ENCODE results near the gene ENOPH1. TPM values are rescaled to one million over a fixed set of nuclear protein-coding genes. Genes with fewer than 3 reads are reported as not detected.
A peak's percentile ranks its signal among the peaks of the same experiment; 100 is the strongest.

The ENOPH1 gene
- total and polyA plus RNA-seq, 2 of the 4 experiments (the other 2 are of a cell fraction): 18.0 to 36.0 TPM

DNA sequence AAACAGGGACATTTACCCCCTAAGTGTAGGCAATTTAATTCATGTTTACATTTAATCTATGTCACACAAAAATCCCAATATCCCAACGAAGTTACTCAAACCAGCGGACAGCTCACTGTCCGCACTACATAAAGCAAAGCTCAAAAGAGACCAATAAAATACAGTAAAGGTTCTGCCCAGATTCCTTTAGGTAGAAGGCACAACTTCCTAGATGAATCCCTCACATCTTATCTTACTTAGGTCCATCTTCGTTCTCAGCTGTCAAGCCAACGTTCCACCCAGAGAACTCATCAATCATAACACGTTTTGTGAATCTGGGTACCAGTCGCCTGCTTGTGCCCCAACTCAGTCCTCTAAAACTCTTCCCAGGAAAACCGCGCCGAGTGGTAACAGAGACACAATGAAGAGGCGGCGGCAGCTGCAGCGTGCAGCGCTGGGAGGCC, 1.8 kb upstream of the ENOPH1 start:
- H4K8ac ChIP-seq (ENCODE audit: low read depth in 2 of 2, low read length in 2 of 2): no peak overlapping the region; a peak in 1 of 4 replicates
- peak overlapping the region; percentile 38; the same call in 1 of the 2 replicates for H3K4ac ChIP-seq (ENCODE audit: low read depth, low read length)
- peak overlapping the region; percentile 92 for H3K4me3 ChIP-seq (ENCODE audit: insufficient read depth, low read depth, low read length)
- H3K4me2 ChIP-seq (ENCODE audit: low read depth, low read length): peak overlapping the region; percentile 98
- H2AFZ ChIP-seq (replicated peaks; ENCODE audit: low read length, poor library complexity): peak overlapping the region; percentile 99
- 0% methylated on average over 4 of the region's 14 CpGs; no CpG with 5 or more reads in 1 of the 2 experiments for WGBS, 2 experiments (ENCODE audit: extremely low coverage in 2 of 2, insufficient read length in 1 of 2)
- H3K27me3 ChIP-seq (ENCODE audit: control insufficient read depth, insufficient read depth, low read length): no peaks in the 10 kb centered on the region
- ChIA-PET CTCF (interaction anchor here (0.7 to 1.2 kb wide), 5 partner anchors 9 to 54 kb away, joined by 3 to 5 read pairs (median 3); partner anchors contain the start of gene HNRNPD), POLR2A (ENCODE audit: unreplicated experiment) (interaction anchor here (1.1 kb wide), 1 partner anchor 10 kb away, joined by 5 read pairs; no protein-coding TSS in a partner anchor)
- TF ChIP-seq RCOR1 (IDR thresholded peaks at IDR 0.05; ENCODE audit: insufficient replicate concordance, low read length) (no peak), BHLHE40 (IDR thresholded peaks at IDR 0.05; ENCODE audit: low read depth, low read length) (no peak), MXI1 (IDR thresholded peaks at IDR 0.05; ENCODE audit: borderline replicate concordance, low read depth, low read length) (peak; percentile 87), RAD21 (IDR thresholded peaks at IDR 0.05; ENCODE audit: low read length) (no peak), SMC3 (IDR thresholded peaks at IDR 0.05; ENCODE audit: low read depth, low read length) (no peak), ELK1 (IDR thresholded peaks at IDR 0.05; ENCODE audit: borderline replicate concordance, low read depth, low read length) (no peak), MAZ (IDR thresholded peaks at IDR 0.05; ENCODE audit: borderline replicate concordance, low read depth, low read length) (no peak)
- H3K18ac ChIP-seq (ENCODE audit: low read depth, low read length): no peak overlapping the region
- intact Hi-C loops (cut with micrococcal nuclease): no loop called here
- H2BK20ac ChIP-seq (ENCODE audit: low read depth, low read length): no peak overlapping the region
- H2BK5ac ChIP-seq (ENCODE audit: low read depth, low read length, poor library complexity, severe bottlenecking): no peak overlapping the region
- peak overlapping the region; percentile 10; the same call in 1 of the 2 replicates for H3K14ac ChIP-seq (replicated peaks; ENCODE audit: low read depth, low read length)
- no peaks in the 10 kb centered on the region for H3K9me3 ChIP-seq (ENCODE audit: control insufficient read depth, insufficient read depth, low read length)
- no peak overlapping the region for H2BK120ac ChIP-seq (ENCODE audit: low read depth, low read length)
- no peak overlapping the region for H4K5ac ChIP-seq (ENCODE audit: low read depth, low read length)
- H4K20me1 ChIP-seq (ENCODE audit: insufficient read depth, low read length): peaks cover 60% of the 10 kb centered on the region
- dilution Hi-C loops (cut with HindIII; ENCODE audit: low sequenced_read_pairs, unreplicated experiment): no loop called here
- no peak overlapping the region for H4K91ac ChIP-seq (ENCODE audit: insufficient read depth, low read depth, low read length)
- in situ Hi-C loops (cut with MboI; ENCODE audit: low sequenced_read_pairs): loop anchor here (25.0 kb wide), 1 partner anchor 609 kb away; the partner anchor contains the start of gene COPS4
- H2AK5ac ChIP-seq (ENCODE audit: low read depth, low read length): peak overlapping the region; percentile 13; the same call in 1 of the 2 replicates
- no peak overlapping the region; the same call in 1 of the 2 replicates for H3K27ac ChIP-seq (ENCODE audit: insufficient read depth, low read length)
- H3K4me1 ChIP-seq (ENCODE audit: control insufficient read depth, insufficient read depth, low read length): peaks cover 4% of the 10 kb centered on the region
- H3K9me1 ChIP-seq (ENCODE audit: insufficient read depth, low read length): peaks cover 3% of the 10 kb centered on the region; the same call in 1 of the 2 replicates
- H3K23ac ChIP-seq (ENCODE audit: low read depth, low read length): peak overlapping the region; percentile 25
- H3K9ac ChIP-seq (ENCODE audit: low read depth, low read length): peak overlapping the region; percentile 84
- no TSS peak for BruUV-seq (replicated peaks)
- ATAC-seq (ENCODE audit: low read depth) (no peak), DNase-seq (no peak)
- H2AK9ac ChIP-seq (replicated peaks; ENCODE audit: low read depth, low read length, poor library complexity): peak overlapping the region; percentile 100
- H3K79me1 ChIP-seq (ENCODE audit: low read depth in 1 of 2, low read length in 2 of 2): peaks cover 15 to 49% of the 10 kb centered on the region in 2 experiments
- peaks cover 17% of the 10 kb centered on the region for H3K36me3 ChIP-seq (ENCODE audit: control insufficient read depth, insufficient read depth, low read length)
- peak overlapping the region; percentile 29 for H3K56ac ChIP-seq (ENCODE audit: extremely low read depth, insufficient read depth, low read length)
- no peak overlapping the region for H2BK15ac ChIP-seq (ENCODE audit: low read depth, low read length)
